Cortex of kidney (tissue), 1 donor: Measurements from ENCODE around the gene NR2F2.

Experiments used
- DNase-seq: peaks from one replicate; lab custom pipeline; 2025; lab: John Stamatoyannopoulos, UW

Gene NR2F2

DNA sequence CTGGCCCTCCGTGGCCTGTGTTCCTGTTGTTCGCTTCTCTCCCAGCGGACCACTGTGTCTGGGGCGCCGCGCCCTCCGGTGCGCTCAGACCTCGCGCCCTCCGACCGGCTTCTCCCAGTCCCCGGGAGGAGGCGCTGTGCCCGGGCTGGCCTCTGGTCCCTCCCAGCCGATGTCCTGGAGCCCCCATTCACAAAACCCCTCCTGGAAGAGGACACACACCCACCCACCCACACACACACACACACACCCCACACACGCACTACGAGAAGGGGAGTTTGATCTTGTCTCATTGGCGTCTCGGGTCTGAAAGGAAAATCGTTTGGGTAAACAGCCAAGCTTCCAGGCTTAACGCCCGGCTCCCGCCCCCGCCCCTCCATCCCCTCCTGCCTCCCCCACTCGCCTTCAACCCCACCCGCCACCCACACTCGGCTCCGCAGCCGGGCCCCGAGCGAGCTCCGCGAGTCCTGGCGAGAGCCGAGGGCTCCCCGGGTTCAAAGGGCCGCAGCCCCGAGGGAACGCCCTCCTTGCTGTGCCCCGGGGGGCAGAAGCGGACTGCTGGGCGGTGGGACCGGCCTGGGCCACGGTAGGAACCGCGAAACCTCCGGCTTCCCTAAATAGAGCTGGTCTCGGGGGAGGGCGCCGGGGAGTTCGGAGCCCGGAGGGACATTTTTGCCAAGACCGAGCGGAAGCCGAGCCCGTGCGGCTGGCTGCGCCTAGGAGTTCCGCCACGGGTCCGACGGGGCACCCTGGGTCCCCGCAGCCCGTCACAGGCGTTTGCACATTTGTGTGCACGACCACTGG lies 23.6 kb downstream of the NR2F2 start:
- DNase-seq: no peak

DNA sequence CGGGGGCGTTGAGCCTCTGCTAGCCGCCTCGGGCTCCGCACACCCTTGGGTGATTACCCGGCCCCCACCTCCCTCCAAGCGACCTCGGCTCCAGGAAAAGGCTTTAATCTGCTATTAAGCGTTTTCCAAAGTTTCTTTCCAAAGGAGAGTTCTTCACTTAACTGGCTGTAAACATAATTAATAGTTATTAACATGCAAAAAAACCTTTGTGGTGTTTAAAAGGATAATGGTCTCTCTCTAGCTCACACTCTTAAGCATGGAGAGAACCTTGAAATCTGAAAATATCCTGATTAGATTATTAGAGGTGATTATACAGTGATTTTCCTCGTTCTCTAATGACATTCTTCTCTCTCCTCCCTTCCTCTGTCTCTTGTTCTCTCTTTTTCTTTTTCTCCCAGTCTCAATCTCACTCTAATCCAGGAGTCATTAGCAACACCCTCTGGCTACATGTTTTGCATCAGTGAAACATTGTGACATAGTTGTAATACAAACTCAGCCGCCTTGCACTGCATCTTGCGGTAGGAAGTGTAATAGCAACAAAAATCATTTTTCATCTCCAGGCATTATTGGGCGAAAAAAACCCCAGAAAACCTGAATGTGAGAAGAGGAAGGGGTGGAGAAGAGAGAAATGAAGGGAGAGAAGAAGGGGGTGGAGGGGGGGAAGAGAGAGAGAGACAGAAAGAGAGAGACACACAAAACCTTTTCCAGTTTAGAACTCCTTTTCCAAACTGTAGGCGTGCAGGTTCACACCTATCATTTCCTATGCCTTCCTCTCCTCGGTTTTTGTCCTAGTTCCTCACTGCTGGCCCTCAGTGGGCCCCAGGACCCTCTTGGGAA lies 24.4 kb downstream of the NR2F2 start:
- no peak for DNase-seq

DNA sequence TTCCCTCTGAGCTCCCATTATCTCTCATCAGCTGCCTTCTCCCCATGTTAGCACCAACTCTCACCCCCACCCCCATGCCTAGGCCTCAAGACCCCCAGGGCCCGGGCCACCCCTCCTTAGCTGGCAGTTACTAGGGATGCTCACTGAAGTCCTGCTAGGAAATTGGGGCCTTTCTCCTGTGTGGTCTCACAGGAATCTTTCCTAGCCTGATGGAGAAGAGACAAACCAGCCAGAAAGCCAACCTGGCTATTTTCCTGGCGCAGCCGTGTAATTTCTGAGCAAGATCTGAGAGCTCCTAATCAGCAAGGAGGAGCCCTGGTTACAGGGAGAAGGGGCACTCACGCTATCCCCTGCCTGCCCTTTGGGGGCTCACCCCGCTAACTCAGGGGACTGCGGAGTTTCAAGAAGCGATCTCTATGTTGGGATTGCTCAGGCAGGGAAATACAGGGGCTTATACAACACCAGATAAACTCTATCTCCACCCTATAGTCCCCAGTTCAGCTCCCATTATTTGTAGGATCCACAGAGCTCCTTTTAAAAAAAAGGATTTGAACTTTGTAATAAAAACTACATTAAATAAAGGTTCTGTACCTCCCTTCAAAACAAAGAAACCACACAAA lies 25.2 kb downstream of the NR2F2 start:
- no peak for DNase-seq

DNA sequence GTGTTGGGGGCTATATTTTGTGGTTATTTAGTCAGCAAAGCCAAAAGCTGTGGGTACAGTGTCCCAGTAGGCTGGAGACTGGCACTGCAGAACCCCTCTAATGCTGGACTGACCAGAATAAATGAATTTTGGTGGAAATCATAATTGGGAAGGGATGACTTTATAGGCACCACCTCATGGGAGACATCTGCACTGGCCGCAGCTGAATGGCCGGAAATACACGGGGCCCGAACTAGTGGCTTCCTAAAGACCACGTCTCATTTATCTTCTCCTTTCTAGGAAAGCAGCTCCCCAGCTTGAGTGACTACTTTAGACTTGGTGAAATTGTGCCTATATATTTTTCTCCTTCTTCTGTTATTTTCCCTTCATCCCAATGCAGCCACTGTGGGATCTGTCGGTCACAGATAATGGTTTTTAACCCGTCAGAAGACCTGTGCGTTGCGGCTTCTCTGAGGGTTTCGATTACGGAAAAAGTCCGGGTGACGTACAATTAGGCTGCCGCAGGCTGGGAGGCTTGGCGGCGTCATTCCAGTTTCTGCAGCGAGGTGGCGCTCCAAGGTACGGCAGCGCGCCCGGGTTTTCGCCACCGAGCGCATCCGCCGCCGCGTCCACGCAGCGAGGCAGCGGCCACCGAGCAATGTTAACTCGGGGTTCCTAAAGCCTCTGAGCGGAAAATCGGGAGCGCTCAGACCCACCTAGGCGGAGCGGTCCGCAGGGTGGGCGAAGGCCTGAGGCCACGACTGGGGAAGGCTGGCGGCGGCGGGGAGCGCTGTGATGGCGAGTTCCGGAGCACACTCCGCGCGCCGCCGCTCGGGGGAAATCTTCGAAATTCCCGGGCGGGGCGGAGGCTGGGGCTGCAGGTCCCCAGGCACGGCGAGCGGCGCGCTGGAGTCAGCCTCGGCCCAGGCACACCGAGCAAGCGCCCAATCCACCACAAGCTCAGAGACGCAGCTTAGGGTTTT lies 26.3 kb downstream of the NR2F2 start:
- no peak for DNase-seq

DNA sequence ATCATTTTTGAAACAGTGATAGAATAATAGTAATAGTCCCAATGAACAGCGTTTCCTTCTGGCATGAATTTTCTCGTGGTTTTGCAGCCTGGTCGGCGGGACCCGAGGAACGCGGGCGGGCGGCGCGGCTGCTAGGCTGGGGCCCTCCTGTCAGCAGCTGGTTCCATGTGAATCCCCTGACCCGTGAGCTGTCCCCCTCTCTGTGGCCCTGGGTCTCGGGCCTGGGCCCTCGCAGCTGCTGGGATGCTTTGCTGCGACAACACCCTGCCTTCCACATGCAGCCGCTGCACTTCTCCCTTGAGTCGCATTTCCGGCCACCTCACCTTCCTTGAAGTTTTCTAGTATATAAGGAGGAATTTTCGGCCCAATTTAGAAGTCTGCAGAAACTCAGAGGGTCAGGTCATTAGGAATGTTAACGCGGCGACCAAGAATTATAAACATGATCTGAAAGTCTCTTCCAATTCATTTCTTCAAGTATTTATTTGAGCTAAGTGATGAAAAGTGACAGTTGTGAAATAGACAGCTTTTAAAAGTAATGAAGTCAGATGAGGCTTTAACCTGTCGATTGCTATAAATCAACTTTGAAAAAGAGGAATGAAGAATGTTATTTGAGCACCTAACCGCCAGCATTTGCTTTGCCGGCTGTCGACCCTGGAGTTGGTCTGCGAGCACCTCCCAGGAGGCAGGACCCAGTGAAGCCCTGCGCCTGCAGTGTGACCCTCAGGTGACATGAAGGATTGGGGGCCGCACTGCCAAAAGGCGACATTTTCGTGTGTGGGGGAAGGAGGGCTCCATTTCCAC lies 27.7 kb downstream of the NR2F2 start:
- no peak for DNase-seq

DNA sequence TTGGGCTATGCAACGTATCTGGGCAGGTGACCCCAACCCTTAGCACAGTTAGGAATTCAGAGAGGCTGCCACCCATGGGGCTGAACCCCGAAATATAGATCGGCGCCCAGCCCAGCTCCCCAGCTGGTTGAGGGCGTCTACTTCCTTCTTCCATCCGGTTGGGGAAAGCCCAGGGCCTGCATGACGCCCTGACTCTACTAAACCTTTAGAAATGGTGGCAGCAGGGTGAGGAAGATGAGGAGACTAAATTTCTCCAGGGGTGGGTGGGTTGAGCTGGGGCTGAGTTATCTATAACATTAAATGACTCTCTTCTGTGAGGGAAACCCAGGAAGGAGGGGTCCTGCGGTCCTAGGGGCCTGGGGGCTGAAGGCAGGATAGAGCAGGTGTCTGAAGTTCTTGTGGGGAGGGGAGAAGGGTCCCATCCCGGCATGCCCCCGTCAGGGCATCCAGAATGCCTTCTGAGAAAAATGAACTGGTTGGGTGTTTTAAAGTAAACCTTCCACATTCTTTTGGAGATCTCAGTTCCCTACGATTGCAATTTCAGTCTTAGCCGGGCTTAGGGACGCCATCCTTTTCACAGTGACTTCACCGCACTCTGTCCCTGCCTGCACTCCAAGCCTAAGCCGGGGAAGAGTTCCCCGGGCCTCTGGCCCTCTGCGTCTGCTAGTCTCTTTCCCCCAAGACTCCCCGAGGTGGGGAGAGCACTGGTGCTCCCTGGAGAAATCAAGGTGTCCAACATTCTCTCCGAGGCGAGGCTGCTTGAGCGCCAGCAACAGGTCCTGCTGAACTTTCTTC lies 28.5 kb downstream of the NR2F2 start:
- no peak for DNase-seq

DNA sequence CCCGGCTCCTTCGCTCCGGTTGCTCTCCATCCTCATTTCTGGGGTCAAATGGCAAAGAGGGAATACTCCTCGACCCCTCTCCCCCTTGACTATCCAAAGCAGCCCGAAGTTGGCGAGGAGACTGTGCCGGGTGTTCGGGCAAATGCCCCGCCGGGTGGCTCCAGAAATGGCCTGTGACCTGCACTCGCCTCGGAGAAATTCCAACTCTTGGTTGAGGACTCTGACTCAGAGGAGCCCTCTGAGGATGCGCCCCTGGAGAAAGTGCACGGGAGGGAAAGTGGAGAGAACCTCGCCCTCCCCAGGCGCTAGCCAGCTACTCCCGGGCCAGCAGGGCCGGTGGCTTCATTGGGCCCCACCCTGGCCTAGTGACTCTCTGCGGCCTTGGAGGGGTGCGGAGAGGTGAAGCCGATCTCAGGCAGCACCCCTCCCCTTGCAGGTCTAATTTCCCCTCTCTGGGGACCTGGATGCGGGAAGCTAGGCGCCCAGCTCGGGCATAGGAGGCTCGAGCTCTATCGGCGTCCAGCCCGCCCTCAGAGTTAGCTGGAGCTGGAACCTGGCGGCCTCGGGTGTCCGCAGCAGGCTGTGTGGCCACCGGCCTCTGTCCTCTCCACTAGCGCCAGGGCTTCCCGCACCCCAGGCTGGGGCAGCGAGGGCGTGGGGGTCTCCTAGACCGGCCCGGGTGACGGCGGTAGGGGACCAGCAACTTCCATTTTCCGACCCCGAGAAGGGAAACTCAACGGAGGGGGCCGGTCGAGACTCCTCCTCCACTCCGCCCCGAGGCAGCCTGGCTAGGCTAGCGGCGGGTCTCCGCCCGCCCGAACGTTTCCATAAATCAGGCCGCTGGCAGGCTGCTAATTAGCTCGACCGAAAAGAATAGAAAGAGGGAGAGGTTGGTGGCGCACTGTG lies 29.4 kb downstream of the NR2F2 start:
- no peak for DNase-seq

DNA sequence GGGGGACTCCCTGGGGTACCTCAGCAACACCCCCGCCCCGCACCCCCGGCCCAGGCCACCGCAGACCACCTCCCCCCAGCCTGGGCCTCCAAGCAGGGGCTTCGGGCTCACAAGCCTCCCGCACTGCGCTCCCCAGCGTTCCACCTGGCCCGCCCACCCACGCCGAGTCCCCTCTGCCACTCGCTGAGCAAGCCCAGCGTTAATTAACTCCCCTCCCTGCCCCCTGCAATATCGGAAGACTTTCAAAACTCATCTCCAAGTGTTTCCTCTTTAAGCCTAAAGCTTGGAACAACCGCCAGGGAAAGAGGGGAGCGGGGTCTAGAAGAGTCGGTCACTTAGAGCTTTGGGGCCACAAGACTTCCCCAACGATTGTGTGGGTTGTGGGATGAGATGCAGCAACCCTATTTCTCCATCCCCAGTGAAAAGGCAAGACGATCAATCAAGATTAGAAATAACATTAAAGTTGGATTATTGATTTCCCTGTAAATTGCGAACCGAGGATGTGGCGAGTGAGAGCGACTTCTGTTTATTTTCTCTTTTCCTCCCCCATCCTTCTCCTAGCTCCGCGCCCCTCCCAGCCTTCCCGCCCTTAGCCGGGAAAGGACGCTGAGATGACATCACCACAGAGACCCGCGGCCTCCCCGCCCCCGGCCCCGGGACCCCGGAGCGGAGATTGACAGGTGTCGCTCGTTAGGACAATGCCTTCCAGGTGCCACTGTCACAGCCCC lies 30.2 kb downstream of the NR2F2 start:
- no peak for DNase-seq

DNA sequence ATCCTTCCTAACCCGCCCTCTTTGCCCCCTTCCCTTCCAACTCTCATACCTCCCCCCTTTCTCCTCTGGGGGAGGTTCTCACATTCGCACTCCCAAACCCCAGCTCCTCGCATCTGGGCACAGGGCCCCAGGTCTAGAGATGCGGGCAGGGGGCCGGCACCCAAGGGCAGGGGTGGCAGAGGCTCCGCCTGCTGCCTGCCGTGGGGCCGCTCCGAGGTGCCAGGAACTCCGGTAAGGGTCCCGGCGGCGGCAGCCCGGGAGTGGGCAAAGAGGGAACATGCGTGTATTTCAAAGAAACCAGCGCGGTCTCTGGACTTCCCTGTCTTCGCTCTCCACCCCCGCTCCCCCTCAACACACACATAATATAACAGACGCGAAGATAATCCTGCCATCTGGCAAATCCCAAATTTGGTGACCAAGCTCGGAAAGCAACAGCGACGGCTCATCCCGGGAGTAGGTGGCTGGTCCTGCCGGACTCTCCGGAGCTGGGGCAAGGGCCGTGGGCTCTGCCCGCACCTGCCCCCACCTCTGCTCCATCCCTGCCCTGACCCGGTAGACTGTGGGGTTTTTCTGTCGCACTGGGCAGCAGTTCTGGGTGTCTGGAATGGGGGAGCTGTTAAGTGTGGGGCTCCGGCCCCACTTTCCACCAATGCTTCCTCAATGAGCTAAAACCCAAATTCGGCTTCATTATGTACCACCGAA lies 31.0 kb downstream of the NR2F2 start:
- no peak for DNase-seq

DNA sequence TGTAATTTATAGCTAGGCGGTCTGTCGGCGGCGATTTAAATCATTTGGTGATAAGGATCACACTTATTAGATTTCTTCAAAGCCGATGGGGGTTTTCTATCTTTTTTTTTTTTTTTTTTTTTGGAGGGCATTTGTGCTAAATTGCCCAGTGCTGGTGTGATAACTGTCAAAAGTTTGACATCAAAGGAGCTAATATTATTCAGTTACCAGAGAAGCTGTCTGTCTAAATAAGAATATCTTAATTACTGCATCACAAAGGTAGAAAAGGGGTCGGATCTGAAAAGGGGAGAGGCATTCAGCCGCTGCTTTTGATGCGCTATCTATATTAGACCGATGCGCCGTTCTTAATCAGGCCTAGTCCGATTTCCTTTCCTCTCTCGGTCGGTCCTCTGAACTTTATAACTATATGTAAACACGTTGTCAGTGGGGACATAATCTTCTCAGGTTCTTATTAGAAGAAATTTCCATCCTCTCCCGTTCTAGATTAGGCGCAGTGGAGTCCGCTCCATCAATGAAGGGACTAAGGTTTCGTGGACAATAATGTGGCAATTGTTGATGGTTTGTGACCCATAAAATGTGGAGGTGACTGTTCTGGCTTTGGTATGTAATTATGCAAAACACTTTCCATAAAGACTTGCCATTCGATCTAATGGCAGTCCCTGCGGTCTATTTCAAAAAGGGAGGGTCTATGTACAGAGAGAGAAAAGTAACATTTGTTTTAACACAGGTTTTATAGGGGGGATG lies 31.7 kb downstream of the NR2F2 start:
- no peak for DNase-seq

DNA sequence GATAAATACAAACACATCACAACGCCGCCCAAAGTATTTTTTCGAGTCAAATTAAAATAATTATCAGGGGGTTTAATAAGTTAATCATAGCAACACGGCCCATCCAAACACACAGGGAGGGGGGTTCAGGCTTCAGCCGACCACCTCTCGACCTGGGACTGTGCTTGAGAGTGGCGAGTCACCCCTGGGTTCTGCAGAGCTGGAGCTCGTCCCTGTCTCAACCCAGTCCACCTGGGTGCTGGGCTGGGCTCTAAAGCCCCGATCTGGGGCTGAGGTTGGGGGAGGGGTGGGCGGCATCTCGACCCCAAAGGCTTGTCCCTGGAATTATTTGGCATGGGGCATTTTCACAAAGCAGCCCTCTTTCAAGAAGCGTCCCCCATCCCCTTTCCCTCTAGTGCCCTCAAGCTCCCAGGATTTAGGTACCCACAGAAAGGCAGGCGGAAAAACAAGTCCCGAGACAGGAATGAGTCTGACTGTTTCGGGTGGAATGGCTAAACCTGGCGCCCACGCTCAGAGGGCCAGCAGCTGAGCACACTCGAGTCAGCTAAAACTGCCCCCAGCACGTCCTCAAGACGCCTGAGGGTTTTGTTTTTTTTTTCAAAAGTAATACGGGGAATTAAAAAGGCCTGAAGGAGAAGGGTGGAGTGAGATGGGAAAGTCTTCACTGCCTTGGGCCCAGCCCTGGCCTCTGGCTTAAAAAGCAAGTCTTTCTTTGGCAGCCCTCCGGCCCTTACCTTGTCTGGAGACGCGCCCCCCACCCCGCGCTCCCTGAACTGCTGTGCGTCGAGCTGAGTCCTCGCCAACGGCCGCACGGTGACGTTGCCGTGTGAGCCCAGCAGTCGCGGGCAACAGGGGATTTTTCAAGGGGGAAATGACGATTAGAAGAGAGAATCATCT lies 32.5 kb downstream of the NR2F2 start:
- DNase-seq: no peak

DNA sequence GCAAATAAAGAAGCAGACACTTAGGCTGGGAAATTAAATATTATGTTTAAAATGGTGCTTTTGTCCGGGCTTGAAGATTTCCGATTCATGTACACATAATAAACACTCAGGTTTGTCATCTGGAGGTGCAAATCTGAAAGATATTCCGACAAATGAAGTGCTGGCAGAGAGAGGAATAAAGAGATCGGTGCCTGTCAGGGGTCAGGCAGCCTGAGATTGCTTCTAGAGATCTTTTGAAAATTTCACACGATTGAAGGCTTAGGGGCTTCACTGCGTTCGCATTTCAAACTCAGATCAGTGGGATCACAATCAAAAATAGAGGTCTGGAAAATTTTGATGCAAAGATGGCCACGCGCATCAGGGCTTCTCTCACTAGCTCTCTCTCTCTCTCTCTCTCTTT lies 33.2 kb downstream of the NR2F2 start:
- no peak for DNase-seq

DNA sequence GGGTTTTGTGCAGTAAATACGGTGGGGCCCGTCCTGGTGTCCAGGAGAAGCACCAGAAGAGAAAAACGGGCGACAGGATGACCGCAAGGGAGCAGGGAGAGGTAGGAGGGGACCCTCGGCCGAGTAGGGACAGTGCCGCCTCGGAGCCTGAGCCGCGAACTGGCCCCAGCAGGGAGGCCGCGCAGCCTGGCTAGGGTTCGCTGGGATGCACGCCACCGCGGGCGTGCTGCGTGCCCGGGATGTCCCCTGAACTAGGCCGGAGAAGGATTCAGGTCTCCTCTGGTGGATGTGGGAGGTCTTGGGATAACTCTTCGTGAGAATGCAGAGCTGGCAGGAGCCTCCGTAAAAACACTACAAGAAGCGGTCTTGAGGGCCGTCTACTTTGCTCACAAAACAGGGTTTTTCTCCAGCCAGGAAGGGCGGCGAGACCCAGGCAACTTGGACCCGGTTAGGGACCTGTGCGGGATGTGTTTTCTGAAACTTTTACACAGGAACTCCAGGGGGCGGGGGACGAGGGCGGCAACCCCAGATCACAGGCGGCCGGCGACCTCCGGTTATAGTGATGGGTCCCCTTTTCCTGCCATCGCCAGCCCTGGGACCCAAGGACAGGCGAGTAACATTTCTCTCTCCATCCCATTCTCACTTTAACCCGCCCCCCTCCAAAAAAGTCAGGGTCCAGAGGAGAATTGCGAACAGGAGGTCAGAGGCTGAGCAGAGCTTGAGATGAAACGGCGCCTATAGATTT lies 35.5 kb downstream of the NR2F2 start:
- DNase-seq: no peak

DNA sequence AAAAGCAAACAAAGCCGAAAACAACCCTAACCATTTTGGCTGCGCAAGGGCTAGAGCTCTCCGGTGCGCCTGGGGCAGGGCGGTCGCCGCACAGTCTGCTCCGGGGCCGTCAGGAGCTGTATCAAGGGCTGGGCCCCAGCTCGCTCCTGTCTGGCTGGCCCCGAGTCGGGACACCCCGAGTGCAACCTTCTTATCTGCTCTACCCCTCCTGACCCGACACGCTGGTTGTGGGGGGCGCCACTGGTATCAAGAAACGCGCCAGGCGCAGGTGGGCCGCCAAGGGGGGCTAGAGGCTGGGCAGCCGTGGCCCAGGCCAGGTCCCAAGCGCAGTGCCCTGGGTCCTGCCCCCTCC lies 36.0 kb downstream of the NR2F2 start:
- DNase-seq: no peak
